Activated naive CD4-positive, alpha-beta T cell treated with Interleukin-2 at 50 U/mL for 16 hours (primary cell): ENCODE results near the gene IL9.
"Not testable (repeated sequence)": the region's sequence is repeated elsewhere in the genome, so short reads cannot be mapped to it uniquely, and the experiment has no call there.

Experiments used
- DNase-seq: peaks from one replicate; pipeline ENCODE4 v3.0.0-alpha.2; 2020

The IL9 gene

DNA sequence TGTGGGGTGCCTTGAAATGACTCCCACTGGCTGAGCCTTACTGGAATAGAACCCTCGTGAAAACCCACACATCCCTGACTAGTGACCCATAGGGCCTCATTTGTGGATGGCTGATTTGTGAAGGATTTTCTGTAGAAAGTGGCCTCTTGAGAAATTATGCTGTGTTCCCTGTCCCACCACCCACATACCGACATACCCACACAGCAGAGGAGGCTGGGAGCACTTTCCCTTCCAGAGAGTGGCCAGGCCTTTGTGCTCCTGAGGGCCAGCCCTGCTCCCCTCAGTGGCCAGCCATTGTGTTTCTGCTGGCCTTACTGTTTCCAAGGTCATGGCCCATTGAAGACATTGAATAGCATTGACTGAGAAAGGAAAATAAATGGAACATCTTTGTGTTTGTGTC, 29.6 kb downstream of the IL9 start:
- no peak for DNase-seq

DNA sequence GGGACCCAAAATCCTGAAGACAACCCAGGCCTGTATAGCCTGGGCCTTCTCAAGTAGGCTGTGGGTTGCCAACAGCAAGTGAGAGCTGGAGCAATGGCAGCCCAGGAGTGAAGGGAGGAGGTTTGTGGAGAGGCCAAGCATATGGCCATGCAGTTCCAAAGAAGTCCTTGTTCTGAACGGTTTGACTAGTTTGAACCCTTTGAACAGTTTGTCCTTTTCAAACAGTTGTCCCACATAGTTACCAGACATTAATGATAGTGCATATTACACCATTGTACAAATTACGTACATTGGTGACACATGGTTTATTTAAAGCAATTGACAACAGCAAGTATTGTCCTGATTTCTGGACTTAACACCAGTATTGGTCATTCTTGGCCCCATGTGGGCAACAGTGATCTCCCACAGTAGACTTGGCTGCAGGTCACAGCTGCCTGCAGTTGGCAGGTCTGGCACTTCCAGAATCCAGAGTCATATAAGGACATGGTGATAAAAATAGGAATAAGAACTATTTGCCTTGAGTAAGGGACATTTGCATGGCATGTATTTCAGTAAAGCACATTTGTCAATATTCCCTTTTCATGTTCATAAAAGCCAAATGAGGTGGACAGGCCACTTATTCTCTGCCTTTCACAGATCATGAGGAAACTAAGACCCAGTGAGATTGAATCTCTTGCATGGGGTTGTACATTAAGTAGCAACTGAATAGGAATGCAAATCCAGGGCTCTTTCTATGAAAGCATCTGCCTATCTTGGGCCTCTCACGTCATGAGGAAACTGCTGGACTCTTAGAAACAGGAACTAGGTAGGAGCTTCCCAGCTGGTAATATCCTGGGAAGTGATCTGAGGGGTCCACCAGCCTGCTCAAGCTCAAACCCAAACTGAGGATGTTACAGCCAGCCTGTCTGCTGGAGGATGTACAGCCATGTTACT, 30.9 kb downstream of the IL9 start:
- DNase-seq: no peak

DNA sequence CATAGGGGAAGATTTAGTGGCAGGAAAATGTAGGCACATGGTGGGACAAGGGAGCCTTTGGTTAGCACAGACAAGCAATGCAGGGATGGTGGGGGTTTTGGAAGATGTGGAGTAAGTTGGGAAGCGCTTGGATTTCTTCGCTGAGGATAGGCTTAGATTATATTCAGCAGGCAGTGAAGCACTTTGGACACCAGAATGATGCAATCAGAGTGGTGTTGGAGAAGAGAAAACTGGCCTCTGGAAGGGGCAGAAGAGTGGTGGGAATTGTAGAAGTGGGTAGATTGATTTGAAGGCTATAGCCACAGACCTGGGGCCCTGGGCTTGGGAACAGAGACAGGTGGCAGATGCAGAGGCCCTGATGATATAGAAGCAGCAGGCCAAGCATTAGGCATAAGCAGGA, 32.9 kb downstream of the IL9 start:
- DNase-seq: no peak

DNA sequence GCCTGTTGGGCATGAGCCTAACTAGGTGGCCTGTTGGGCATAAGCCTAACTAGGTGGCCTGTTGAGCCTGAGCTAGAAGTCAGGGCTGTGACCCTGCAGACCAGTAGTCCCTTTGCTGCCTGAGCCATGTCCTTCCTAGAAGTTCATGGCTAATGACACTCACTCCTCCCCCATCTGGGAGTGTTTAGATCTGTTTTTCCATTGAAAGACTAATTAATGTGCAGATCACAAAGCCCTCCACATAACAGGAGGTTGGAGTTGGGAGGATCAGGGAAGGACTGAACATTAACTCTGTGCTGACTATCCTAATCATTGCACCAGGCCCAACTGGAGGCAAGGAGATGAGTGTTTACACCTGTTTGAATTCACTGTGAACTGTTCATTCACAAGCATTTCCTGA, 33.6 kb downstream of the IL9 start:
- no peak for DNase-seq

DNA sequence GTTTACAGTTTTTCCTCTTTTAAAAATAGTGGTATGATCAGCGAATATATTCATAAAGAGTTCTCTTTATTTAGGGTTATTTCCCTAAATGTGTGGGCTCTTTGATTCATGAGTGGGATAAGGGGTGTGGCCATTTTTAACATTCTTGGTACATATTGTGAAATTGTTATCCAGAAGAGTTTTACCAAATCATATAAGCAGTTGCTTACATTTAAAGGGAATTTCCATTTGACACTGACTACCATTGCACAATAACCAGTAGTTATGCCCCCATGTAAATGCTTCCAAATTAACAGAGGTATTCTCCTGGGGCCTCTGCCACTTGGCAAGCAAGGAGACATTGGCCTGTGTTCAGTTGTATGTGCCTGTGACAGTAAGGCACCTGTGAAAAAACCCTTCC, 34.0 kb downstream of the IL9 start:
- no peak for DNase-seq

DNA sequence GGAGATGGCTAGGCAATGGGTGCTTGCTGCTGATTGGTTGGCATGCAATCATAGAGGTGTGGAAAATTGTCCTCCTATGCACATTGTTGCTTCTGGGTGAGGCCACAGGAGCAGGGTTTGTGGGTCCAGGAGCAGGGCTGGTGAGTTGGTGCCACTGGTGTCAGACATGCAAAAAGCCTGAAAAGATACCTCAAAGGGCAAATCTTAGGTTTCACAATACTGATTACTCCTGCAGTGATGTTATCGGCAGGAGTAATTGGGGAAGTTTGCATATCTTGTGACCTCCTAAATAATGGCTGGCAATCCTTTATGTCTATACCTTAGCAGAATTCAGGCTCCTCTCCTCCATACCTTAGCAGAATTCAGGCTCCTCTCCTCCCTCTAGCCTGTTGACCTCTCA, 36.0 kb downstream of the IL9 start:
- no peak for DNase-seq

DNA sequence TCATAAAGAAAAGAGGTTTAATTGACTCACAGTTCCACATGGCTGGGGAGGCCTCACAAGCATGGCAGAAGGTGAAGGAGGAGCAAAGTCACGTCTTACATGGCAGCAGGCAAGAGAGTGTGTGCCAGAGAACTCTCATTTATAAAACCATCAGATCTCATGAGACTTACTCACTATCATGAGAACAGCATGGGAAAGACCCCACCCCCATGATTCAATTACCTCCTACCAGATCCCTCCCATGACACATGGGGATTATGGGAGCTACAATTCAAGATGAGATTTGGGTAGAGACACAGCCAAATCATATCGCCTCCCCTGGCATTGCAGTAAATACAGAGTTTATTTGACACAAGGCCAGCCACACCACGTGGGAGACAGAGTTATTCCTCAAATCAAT, 36.5 kb downstream of the IL9 start:
- not testable (repeated sequence) for DNase-seq

DNA sequence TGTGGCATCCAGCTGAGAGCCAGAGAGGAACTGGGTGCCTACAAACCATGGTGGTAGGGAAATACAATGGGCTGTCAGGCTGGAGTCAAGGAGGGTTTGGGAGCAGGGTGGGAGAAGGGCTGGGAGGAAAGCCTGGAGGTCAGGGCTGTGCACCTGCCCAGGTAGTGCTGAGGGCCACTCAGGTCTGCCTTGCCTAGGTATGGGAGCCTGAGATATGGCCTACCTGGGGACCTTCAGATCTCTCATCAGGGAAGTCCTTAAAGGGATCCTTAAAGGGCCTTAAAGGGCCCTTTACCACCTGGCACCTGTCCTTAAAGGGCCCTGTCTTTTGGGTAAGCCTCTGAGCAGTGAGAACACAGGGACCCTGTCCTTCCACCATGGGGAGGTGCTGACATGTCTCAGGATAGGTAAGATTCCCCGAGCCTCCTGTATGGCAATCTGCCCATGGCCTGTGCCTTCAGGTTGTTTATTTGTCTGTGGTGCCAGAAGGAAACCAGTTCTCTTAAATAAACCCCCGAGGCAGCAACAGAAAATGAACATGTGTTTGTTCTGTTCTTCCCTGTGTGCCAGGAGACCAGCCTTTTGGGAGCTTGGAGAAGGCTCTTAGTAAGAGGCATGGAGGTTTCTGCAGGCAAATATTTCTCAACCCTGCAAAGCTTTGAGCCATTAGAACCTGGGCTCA, 37.9 kb downstream of the IL9 start:
- DNase-seq: no peak

DNA sequence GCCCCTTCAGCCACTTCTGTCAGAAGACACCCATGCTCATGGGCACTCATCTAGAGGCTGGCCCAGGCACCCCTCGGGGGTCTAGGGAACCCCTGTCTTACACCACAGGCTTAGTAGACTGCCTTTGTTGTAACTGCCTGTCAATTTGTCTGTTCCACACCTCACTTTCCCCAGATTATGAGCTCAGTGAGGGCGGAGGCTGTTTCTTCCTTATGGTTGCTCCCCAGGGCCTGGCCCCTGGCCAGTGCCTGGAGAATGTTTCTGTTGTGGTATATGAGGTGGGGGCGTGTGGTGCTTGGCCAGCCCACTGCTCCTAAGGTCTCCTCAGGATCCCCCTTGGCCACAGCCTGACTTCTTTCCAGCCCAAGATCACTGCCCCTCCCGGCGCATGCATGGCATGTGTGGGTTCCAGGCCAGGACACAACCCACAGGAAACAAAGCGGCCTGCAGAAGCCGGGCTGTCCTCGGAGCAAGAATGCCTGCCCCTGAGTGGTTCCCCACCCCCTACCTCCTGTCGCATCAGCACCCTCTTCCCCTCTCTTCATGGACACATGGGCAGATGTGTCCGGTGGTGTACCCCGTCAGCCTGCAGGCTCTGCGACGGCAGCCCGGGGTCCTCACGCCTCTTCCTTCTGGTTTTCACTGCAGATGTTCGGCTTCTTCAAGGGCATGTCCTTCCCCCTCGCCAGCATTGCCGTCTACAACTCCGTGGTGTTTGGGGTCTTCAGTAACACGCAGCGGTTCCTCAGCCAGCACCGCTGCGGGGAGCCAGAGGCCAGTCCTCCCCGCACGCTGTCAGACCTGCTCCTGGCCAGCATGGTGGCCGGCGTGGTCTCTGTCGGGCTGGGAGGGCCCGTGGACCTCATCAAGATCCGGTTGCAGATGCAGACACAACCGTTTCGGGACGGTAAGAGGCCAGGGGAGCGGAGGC, 43.5 kb downstream of the IL9 start:
- DNase-seq: no peak

DNA sequence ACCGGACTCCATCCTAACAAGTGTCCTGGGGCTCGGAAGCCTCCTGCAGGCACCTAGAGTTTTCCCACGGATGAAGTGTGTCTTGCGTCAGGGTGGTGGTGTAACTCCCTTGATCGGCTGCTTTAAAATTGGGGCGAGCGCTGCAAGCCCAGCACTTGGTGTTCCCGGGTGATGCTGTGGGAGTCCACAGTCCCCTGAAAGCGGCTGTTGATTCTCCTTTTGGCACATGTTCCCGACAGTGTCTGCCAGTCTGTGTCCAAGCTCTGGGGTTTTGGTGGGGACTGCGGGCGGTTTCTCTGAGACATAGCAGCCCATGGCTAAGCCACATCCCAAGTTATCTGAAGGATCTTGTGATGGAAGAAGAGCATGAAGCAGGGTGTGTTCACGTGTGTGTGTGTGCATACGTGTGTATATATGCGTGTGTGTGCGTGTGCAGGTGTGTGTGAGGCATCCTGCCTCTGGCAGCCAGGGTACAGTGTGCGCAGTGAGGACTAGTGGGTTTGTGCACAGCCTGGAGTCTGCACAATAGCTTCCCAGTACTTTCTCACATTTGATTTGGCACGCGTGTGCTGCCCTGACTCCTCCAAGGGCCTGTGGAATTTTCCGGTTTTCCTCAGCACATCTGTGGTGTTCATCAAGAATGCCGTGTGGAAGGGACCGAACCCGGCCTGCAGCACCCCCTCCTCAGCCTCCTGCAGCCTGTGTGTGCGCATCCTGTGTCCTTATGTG, 44.3 kb downstream of the IL9 start:
- DNase-seq: no peak

DNA sequence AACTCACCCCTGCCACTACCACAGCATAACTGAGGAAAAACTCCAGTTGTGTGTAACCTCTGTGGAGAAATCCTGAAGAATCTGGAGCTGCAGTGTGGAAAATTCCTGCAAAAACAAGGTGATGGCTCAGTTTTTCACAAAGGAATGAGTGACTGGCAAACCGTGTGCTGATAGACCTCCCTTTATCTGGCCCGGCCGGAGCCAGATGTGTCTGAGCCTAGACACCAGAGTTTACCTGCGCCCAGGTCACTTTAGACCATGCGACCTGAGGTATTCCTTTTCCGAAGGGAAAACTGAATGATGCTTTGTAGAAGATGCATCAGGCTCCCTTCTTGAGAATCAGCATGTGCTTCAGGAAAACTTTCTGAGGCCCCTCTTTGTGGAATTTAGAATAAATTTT, 45.0 kb downstream of the IL9 start:
- no peak for DNase-seq

DNA sequence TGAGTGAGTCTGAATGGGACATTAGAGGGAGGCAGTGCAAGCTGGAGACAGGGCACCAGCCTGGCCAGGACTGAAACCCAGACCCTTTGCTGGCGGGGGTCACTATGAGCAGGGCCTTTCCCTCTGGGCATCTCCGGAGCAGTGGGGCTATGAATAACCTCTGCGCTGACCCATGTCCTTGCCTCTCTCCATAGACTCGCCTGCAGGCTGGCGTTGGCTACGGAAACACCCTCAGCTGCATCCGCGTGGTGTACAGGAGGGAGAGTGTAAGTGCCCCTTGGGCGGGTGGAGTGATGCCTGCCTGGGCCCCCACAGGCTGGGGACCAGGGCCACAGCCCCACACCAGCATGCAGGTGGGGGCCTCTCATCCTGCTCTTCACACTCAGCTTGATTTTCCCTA, 45.4 kb downstream of the IL9 start:
- DNase-seq: no peak

DNA sequence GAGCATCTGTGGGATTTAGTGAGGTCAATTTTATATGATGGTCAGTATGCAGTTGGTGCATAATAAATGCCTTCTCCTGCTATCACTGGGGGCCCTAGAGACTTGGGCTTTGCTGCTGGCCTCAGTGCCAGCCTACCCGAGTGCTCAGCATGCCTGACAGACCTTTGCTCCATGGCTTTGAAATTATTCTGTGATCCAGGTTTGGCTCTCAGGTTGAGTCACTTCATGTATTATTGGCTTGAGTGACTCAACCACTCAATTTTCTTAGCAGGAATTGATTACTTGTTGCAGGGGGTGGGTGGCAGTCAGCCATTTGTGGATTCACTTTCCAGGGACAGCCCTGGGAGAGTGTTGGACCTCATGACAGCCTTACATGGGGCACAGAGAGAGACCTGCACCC, 47.7 kb downstream of the IL9 start:
- no peak for DNase-seq

DNA sequence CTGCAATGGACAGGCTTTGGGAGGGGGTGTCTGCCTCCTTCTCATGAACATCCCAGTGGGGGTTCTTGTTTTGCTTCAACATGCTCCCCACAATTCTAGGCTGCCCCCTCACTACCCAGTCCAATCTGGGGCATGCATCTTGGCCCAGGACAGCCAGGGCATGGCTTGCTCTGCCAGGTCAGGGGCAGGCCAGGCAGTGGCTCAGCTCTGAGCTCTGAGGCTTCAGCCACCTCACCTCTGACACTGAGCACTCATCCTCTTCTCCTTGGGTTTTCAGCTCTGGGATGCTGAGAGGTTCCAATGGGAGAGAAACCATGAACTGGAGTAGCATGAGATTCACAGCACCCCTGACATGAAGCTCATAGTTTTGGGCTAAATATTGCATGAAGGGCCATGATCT, 49.3 kb downstream of the IL9 start:
- no peak for DNase-seq

DNA sequence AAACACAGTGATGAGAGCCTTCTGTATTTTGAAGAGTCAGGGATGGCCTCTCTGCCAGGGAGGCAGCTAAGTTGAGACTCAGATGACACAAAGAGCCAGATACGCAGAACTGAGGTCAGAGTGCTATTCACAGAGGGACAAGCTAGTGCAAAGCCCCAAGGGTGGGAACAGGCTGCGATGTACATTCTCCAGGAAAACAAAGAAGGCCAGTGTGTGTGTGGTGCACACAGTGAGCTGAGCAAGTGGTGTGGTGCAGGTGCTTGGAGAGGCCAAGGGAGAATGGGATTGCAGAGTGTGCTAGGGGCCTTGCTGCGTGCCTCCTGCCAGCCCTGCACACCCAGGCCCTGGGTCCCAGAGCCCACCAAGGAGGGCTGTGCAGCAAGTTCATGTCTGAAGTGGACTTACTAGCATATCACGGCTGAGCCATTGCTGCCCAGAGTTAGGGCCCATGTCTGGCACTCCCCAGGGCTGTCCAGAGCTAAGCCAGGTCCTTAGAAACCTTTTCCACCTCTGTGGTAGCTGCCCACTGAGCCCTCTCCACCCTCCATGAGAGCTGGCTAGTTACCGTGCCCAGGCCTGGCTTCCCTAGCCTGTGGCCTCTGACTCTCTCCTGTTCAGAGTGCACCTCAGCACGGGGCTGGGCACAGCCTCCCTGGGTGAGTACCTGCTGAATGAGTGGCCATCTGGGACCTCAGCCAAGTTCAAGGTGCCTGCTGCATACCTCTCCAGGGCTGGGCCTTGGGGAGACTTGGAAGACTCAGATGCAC, 51.9 kb downstream of the IL9 start:
- DNase-seq: no peak

DNA sequence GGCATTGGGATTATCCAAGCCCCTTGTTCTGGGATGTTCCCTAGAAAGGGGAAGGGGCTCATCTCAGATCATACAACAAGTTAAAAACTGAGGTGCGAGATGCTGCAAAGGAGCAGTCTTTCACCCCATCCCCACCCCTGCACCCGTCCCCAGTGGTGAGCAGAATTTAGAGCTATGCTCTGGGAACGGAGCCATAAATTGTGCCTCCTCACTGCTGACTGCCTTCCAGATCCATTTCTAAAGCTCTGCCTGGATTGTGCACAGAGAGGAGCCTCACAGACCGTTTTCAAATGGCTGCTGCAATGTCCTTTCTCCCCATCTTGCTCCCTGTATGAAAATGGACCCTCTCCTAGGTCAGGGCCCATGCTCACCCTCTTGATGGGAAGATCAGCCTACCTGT, 52.9 kb downstream of the IL9 start:
- DNase-seq: no peak
